ENCODE data around the gene MAST4.
A peak's percentile ranks its signal among the peaks of the same experiment; 100 is the strongest.
"Not testable (repeated sequence)": the region's sequence is repeated elsewhere in the genome, so short reads cannot be mapped to it uniquely, and the experiment has no call there.

Gene MAST4

DNA sequence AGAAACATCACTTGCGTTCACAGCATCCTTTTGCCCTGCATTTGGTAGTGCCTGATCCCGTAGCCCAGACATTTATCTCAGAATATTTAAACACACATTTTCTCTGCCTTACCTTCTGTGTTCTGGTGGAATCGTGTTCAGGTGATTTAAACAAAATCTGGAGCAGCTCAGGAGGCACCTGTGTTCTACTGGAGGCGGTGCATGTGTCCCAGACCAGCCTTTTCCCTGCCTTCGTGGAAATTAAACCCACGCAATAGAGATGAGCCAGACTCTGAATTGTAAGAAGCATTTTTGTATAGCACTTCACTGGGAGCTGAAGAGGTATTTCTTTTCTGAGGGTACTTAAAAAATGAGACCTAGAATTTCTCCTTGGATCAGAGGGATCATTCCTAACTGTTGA lies 212.5 kb downstream of the MAST4 start:
- no peak for DNase-seq

DNA sequence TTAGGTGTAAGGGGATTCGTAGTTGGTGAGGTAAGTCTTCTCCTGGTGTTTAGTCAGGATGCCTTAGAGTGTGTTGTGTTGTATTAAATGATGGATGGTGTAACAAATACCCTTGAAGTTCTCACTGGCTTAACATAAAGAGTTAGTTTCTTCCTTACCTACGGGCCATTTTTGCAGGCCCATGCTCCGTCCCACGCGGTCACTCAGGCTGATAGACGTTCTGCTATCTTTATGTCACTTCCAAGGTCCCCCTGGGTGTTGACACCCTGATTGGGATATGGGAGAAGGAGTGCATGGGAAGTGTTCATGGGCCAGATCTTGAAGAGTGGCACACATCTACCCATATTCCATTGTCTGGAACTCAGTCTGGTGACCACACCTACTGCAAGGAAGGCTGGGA lies 214.0 kb downstream of the MAST4 start:
- DNase-seq, result no peak

DNA sequence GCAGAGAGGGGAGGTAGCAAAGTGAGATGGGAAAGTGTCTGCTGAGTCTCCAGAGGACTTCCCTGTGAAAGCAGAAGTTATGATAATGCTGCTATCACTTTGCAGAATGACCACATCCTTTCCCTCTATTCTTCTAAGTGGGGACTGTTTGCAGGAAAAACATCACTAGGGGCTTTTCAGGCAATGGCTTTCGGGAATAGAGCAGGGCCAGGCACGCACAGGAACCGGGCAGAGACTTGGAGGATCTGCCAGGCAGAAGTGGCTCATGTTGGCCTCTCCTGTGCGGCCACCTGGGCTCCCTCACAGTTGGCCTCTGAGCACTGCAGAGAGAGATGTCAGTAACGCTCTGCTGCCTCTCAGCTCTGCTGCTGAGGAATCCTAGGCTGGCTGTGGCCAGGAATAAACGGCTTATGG lies 214.7 kb downstream of the MAST4 start:
- DNase-seq, result no peak

DNA sequence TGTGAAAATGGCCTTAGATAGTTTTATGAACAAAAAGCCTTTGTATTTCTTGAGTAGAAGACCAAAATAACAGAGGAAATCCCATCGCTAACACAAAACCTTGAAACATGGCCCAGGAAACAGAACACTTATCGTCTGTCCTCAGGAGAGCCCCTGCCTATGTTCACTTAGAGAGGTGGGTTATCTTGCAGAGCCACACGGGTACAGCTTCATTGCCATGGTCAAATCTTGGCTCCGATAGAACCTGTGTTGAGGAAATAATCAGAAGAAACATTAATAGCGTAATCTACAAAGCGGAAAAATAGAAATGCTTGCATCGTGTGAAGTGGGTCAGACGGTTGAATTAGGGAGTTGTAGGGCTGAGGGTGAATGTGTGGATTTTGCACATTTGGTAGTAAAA lies 216.1 kb downstream of the MAST4 start:
- no peak for DNase-seq

DNA sequence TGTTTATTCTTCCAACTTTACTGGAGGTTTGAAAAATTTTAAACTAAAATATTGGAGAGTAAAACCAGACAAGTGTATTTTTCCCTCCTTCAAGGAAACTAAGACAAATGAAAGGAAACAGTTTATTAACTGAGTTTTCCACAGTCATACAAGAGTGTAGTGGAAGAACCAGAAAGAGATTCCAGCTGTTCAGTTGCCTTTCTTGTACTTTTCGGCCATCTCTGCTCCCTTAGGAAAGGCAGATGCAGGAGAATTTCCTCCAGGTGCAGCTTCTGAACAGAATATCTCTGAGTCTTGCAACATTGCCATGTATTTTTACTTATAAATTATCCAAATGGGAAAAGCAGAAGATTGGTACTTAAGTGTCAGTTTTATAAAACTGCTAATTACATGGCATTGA lies 217.1 kb downstream of the MAST4 start:
- DNase-seq, result no peak

DNA sequence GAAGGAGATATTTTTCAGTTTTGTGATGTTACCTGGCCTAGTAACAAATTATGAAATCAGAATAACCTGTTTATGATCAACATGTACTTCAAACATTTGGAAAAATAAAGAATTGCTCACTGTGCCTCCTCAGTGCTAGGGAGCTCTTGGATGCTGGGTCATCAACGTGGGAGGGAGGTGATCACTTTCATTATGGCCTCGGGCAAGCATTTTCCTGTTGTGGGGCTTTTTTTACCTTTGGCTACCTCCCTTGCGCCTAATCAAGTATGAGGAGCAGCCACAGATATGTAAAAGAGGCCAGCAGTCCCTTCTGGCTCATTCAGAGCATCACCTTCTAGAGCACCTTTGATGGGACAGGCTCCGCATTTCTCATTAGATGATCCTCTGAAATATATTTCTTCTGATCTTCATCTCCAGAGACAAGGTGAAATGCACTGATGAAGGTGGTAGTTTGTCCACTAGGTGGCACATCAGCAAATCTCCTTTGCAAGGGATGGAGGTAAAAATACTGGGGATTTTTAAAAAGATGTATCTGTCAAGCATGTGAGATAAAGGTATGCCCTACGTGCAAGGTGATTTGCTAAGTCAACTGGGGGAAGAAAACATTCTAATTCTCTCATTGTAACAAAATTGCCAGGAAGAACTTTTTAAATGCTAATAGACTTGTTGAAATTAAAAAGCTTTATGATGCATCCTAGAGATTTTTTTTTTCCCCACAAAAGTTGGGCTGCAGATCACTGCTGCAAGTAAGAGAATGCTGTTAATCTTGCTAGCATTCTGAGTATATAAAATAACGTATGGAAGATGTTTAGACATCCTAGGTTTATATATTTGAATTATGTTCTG lies 218.2 kb downstream of the MAST4 start:
- DNase-seq, result peak in 14 of 51 donors; percentile 3 to 33 (median 10)

DNA sequence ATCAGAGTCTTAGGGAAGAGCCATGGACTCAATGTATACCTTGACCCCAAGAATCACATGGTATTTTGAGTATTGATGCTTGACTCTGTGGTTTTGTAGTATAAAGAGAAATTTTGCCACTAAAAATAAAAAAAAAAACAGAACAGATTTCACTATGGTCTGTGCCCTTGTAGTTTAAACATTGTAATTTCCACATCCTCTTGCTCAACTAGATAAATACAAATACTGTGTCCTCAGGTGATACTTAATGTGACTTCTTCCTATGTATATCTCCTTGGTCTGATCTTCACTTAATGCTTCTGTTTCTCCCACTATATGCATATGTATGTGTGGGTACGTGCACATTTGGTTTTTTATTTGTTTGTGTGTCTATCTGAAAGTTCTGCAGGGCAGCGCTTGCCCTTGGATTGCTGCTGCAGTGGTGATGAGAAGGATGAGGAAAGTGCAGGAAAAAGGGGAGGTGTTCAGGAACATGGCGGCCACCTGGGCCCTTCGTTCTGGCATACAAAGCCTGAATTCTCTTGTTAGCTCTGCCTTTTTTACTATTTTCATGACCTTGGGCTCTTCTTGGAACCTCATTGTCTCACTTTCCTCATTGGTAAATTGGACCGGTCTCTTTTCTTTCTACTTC lies 222.2 kb downstream of the MAST4 start:
- no peak for DNase-seq

DNA sequence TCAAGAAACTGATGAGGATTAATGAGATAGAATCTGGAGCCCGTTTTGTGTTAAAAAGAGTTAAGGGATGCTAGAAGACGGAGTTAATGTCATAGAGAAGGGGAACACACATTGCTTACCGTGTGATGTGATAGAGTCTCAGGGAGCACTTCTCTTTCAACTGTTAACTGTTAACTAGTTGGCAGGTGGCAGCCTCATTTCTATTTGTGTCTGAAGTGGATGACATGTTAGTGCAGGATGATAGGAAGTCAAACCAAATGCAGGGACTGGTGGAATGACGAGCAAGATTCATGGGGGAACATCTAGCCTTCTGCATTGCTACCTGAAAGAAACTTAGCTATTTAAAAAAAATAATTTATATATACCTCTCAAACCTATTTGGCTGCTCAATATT lies 222.7 kb downstream of the MAST4 start:
- no peak for DNase-seq

DNA sequence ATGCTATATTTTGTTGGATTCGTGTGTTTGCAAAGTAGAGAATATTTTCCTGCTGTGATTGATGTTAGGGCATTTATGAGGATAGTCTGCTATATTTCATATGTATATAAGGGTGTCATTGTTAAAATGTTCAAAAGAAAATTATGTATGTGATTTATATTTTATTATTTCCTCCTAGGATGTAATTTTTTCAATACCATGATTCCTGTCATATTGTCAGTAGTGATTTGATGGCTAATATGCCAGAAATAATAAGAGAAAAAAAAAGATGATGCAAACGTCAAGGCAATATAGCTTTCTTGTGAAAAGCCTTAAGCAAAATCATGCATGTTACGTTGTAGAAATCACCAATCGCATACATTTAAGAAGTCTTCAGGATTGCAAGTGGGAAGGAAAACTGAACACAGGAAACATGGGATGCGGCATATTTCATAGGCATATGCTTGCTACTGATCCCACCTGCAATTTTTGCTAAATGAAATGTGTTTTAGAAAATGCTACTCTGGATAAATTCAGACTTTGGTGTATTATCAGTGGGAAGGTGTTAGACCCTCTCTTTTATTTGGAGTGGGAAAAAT lies 224.5 kb downstream of the MAST4 start:
- DNase-seq, result no peak

DNA sequence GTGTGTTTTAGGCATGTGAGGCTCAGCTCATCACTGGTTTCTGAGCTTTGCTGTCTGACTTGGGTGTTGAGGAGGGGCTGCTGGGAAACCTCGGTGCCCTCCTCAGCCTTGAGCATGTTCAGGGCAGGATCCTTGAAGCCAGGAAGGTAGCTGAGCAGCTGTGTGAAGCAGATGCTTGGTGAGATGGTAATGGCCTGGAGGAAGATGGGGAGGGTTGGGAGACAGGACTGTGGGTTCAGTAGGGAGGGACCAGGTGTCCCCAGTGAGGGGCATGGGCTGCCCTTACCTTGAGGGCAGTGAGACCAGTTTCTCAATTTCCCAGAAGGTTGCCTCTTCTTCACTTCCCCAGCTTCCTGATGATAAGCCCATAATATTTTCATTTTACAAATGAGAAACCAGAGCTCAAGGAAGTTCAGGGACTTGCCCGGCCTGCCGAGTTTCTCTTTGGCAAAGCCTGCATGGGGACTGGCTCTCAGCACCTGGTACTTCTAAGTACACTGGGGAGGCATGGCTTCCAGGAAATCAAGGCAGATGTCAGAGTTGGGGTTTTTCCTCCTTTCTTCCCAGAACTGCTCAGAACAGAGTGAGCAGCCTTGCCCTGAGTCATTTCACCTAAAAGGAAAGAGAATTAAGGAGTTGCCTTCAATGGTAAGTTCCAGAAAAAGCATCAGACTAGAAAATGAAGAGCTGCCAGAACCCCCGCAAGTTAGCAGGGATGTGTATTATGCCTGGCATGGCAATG lies 225.7 kb downstream of the MAST4 start:
- no peak for DNase-seq

DNA sequence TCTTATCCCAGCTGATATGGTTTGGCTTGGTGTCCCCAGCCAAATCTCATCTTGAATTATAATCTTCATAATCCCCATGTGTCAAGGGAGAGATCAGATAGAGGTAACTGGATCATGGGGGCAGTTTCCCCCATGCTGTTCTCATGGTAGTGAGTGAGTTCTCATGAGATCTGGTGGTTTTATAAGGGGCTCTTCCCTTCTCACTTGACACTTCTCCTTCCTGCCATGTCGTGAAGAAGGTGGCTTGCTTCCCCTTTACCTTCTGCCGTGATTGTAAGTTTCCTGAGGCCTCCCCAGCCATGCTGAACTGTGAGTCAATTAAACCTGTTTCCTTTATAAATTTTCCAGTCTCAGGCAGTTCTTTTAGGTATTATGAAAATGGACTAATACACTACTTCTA lies 226.7 kb downstream of the MAST4 start:
- DNase-seq, result not testable (repeated sequence)

DNA sequence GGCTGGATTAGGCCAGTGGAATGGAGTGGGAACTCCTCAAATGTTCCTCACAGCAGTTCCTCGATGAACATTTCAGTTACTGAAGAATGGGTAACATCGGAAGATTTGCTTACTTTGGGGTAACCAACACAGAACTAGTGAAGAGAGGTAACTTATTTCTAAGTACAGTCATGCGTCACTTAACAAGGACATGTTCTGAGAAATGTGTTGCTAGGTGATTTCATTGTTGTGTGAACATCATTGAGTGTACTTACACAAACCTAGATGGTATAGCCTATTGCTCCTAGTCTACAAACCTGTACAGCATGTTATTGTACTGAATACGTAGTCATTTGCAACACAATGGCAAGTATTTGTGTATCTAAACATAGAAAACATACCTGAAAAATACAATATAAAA lies 228.3 kb downstream of the MAST4 start:
- DNase-seq, result no peak

DNA sequence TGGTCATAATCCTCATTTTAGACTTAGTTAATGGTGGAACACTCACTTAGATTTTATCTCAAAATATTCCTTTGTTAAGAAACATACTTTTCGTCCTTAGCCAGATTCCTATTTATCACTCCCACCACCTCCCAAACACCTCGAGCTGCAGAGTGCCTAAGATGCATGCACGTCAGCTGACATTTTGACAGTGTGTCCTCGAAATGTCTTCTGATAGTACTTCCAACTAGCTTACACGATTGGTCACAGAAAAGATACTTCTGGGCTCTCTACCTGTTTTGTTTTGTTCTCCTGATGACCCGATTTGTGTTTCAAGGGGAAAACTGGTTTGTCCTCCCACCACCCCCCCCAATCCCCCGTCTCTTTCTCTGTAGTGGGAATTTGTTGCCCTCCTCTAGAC lies 230.1 kb downstream of the MAST4 start:
- DNase-seq, result no peak

DNA sequence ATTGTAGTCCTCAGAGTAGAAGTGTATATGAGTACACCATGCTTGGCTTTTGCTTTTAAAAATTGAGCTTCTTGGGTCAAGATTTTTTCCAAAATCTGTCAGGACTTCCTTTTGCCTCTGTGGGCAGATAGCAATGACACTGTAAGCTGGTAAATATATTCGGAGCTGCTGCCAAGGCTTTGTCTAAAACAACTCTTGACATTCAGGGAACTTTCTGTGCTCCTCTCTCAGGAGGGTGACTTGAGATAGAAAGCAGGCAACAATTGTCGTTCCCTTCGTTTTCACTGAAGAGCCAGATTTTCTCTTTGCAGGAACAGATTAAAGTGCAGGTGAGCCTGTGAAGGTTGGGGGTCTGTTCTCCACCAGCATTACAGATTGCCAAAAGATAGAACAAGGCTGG lies 230.5 kb downstream of the MAST4 start:
- no peak for DNase-seq

DNA sequence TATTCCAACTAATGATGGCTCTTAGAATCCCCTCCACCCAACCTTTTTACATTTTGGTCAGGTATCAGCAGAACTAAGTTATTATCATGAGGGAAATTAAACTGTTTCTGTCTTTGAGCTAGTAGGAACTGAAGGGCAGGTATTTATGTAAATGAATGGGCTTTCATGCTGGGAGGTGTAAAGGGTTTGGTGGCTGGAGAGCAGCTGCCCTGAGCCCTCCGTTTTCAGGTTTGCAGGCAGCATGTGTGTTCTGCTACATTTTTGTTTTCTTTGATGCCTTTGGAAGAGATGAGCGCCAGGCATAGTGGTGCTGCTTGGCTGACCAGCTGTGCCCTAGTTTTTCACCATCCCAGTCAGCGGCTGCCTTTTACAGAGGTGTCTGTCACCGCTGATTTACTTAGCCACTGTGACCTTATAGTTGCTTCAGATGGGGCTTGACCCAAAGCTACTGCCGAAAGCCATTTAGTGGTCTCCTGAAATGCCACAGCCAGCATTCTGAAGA lies 231.9 kb downstream of the MAST4 start:
- peak in 3 of 51 donors; percentile 21 to 33 (median 26) for DNase-seq

DNA sequence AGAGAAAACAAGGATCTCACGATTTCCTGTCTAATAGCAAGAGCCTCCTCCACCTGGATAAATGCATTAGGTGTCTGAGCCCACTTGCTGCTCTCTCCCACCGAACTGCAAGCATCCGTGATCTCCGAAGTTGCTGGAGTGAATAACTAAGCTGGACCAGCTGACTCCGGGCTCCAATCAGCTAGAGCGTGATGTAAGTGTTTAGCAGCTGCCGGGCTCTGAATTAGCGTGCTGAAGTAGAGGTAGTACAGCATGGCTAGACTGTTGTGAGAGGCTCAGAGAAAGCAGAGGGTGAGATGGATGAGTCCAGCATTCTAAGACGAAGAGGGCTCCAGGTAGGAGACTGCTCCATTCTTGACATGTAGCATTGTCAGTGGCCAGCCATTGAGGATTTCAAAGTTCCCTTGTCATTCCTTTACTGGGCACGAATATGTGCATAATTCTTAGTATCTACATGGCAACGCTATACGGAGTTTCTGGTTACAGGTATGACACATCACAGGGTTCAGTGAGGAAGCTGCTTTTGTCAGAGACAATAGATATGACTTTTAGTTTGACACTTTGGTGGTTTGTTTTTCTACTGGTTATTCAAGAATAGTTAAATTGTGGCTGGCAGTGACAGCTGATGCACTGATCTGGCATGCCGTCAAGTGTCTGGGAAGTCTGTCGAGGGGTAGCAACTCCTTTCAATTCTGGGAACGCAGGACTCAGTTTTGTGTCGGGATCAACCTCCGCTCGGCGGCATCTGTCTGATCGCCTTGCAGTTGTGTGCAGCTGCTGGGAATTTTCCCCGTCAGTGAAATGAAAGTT lies 232.6 kb downstream of the MAST4 start:
- DNase-seq, result peak in 47 of 51 donors; percentile 5 to 85 (median 58)

DNA sequence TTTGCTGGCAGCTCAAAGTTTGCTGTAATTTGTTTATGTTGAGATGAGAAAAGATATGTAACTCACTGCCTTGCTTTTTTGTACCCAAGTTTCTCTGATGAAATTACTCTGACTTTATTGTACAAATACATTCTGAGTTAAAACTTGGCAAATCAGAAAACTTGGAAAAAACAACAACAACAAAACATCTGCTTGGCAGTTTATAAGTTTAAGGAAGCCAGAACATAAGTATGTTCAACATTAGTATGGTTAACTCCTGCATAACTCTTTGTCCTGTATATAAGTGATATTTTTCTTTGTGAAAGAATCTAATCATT lies 233.1 kb downstream of the MAST4 start:
- no peak for DNase-seq

DNA sequence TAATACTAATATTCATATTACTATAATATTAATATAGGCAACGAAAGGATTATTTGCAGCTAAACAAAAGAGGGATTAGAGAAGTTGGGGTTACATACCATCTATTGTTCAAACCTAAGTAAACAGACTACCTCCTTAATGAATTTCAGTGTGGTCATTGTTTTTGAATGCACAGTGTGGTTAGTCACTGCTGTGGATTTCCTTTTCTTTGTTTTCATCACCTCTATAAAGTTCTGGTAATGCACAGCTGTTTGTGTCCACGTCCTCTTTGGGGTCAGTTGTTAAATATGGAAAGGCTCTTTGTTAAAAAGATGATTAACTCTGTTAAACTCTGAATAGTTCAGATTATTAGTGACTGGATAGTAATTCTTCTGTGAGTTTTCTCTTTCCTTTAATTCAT lies 233.6 kb downstream of the MAST4 start:
- DNase-seq, result no peak

DNA sequence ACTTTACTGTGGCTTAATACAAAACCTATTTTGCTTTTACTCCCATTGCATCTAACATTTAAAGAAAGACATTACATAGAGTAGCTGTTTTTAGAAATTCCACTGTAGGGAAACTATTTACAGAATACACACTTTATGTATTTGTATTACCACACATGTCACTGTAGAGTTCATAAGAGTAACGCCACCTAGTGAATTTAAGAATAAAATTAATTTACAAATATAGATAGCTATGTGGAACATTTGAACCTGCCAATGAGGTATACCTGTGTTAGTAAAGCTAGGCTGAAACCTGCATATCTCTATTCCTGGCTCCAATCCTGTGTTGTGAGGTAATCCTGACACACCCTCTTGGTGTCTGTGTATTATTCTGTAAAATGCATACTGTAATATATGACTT lies 234.4 kb downstream of the MAST4 start:
- no peak for DNase-seq

DNA sequence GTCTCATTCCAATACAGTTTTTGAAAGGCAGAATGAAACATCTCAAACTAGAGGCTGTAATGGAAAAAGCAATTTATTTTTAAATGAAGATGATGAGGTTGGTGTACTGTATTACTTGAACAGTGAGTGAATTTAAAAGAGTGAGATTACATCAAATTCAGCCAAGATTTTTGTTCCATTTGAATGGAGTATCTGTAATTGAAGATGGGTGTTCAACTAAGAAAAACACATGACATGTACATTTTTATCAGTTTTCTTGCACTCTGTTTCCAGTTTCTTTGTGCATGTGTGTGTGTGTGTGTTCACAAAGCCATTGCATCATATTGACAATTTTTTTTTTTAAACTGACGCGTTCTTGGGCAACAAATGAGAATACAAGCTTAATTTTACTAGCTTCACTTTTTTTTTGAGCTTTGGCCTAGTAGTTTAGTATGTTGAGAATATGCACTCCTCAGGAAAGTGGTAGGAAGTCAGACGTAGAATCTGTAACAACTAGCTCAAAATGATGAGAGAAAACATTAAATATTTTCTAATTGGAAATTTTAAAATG lies 243.5 kb downstream of the MAST4 start:
- no peak for DNase-seq

DNA sequence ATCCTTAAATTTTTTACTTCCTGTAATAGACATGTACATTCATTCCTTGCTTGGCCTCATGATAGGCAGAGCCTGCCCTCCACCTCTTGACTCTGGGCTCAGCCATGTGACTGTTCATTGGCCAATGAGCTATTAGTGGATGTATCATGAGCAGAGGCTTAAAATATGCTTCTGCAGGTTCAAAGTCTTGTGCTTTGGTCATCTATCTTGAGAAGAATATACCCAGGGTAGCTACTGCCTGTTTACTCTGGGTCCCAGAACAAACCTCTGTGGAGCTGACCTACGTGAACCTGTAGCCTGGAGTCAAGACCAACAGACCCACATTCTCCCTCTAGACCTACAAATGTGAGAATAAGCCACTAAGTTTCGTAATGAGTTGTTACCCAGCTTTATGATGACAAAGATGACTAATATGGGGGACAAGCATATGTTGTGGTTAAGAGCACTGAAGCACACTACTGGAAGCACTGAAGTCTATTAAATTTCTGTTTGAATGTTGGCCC lies 244.4 kb downstream of the MAST4 start:
- DNase-seq, result no peak

Measured in hypothalamus (tissue), 51 donors.